HG03139 (cell line): ENCODE data around the gene MAP2K1.
"Not testable (repeated sequence)": the region's sequence is repeated elsewhere in the genome, so short reads cannot be mapped to it uniquely, and the experiment has no call there.

Experiments
- ATAC-seq: cut with Tn5 transposase; IDR thresholded peaks from one replicate; pipeline ENCODE4 v1.9.1; 2021; ENCODE audit not compliant: unreplicated experiment

Gene MAP2K1

GRCh38 chr15:66393037-66393436, 6.3 kb downstream of the MAP2K1 start:
- ATAC-seq: not testable (repeated sequence)

DNA sequence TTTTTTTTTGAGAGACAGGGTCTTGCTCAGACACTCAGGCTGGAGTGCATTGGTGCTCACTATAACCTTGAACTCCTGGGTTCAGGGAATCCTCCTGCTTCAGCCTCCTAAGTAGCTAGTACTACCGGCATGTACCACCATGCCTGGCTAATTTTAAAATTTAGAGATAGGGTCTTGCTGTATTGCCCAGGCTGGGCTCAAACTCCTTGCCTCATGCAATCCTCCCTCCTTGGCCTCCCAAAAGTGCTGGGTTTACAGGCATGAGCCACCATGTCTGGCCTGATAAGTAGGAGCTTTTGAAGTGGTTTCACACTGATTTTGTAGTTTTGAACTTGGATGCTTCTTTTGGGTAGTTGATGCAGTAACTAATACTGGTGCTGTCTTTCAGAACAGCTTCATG, 7.8 kb downstream of the MAP2K1 start:
- ATAC-seq: no peak

GRCh38 chr15:66394915-66395314, 8.2 kb downstream of the MAP2K1 start:
- ATAC-seq: no peak

DNA sequence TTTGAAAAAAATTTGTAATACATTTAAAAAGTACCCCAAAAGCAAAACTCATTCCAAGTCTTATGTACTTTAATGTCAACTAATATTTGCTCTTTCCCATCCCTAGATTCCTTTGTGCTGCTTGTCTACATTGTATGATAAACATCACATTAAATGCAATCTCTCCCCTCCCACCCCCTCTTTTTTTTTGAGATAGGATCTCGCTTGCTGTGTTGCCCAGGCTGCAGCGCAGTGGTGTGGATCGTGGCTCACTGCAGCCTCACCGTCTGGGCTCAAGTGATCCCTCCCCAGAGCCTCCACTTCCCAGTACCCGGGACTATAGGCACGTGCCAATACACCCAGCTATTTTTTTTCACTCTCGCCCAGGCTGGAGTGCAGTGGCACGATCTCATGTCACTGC, 12.6 kb downstream of the MAP2K1 start:
- ATAC-seq: no peak

GRCh38 chr15:66400351-66400774, 13.7 kb downstream of the MAP2K1 start:
- no peak for ATAC-seq

- no peak for ATAC-seq
These were observed 14.7 kb downstream of the MAP2K1 start for GRCh38 chr15:66401130-66402021.

DNA sequence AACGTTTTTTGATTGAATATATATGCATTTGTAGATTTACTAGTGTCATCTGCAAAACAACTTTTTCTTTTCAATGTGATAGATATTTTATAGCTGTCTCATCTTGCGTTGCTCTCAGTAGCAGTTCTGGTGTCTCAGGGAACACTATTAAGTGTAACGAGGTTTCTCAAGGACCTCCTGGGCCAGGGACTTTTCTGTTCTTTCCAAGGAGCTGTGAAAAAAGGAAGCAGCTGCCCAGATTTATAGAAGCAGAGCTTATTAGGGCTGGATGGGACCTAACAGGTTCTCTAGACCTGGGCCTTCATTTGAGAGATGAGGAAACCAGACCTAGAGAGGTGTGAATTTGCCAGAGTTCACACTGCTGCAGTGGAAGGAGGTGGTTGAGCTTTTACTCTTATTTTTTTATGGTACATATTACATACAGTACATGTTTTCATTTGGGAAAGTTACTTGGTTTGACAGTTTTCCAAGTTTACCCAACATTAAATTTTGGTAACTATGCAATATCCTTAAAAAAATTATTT, 16.1 kb downstream of the MAP2K1 start:
- ATAC-seq: no peak

DNA sequence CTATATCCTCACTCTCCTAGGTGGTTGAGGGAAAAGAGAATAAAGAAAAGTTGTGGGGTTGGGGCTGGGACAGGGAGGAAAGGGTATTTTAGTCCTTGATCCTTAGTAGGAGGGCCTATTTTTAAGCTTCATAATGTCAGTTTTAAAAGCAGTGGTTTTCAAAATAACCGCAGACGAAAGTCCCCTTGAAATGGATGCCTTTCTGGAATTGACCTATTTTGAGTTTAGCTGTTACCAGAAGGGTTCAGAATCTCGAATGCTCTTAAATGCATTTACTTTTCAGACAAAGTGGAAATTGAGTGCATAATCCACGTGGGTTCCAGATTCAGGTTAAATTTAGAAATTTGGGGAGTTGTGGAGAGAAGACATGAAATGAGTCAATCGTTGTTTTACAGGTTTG, 16.6 kb downstream of the MAP2K1 start:
- ATAC-seq: no peak

DNA sequence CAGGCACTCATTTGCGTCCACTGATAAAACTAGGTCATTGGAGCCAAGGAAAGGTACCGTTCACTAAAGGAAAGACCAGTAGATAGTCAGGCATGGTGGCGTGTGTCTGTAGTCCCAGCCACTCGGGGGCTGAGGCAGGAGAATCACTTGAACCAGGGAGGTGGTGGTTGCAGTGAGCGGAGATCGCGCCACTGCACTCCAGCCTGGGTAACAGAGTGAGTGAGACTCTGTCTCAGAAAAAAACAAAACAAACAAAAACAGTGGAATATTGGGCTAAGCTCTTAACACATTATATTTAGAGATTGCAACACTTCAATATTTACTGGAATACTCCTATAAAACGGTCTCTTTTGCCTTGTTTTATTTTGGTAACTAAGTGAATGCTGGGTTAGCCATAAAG, 17.4 kb downstream of the MAP2K1 start:
- no peak for ATAC-seq

- no peak for ATAC-seq
These were observed 17.8 kb downstream of the MAP2K1 start for GRCh38 chr15:66404532-66404931.

- ATAC-seq: no peak
These were observed 18.3 kb downstream of the MAP2K1 start for GRCh38 chr15:66405007-66405406.

DNA sequence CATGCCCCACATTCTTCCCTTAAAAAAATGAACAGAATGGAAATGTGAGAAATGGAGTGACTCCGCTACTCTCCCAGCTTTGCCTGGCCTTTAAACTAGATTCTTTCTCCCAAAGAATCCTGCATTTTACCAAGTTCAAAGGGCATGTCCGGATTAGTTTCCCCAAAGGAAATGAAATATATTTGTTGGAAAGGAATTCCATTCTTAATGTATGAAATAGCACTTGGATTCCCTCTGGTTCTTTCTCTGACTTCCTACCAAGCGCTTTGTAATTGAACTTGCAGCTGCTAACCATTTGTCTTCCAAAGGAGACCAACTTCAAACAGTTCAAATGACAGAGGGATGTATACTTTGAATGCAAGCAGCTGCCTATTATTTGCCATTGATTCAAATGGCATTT, 18.9 kb downstream of the MAP2K1 start:
- ATAC-seq: no peak

GRCh38 chr15:66408254-66408653, 21.5 kb downstream of the MAP2K1 start:
- no peak for ATAC-seq

DNA sequence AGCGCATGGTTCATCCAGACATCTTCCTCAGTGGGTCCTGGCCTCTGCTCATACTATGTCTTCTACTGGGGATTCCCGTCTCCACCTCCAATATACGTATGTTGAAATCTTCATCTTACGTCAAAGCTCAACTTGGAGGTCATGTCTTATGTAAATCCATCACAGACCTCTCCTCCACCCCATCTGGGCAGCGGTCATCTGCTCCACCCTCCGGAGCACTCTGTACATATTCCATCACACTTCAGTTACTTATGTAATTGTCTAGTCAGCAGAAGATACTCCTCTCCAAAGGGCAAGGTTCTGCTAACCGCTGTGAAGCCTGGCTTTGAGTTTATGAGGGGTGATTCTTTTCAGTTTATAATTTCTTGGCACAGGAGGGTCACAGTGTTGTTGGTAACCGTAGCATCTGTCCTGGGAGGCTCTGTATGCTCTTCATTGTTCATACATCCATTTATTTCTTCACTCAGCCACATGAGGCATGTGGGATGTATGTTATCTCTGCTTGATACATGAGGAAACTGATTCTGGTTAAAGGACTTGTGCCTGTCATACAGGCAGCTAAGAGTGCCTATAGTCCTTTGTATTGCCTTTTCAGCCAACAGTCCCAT, 22.1 kb downstream of the MAP2K1 start:
- ATAC-seq: no peak

- ATAC-seq: no peak
These were observed 22.9 kb downstream of the MAP2K1 start for GRCh38 chr15:66409565-66410108.

DNA sequence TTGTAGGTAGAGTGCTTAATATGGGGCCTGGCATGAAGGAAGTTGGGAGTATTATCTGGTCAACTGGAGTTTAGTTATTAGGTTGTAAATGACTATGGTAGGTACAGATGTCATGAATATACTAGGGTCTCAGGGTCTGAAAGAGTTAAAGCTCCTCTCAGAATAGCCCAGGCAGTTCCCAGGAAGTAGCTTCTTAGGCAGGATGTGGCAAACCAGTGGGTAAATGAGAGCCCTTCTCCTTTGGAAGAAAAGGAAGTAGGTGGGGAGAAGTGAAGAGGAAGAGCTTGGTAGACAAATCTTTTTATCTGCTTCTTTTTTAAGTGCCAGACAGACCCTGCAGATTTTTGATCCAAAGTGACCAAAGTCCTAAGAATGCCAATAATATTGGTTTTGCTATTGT, 24.5 kb downstream of the MAP2K1 start:
- no peak for ATAC-seq

DNA sequence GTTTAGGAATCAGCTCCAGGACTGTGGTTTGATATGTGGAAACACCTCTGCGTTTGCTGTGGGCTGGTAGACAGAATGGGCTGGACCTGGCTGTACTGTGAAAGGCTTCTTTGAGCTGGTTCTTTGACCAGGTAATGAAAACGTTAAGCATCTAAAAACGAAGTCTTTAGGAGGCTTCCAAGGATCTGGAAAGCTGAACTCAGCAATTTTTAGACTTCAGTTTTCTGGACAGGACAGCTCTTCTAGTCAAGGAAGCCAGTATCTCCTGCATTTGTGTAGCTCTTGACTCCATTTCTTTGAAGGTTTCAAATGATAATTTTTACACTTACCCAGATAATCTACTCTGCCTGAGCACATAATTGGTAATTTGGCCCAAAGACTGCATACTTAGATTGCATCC, 25.5 kb downstream of the MAP2K1 start:
- ATAC-seq: no peak

GRCh38 chr15:66413579-66413978, 26.9 kb downstream of the MAP2K1 start:
- ATAC-seq: no peak

- no peak for ATAC-seq
These were observed 28.6 kb downstream of the MAP2K1 start for GRCh38 chr15:66415360-66415759.

- ATAC-seq: no peak
These were observed 31.0 kb downstream of the MAP2K1 start for GRCh38 chr15:66417736-66418135.

DNA sequence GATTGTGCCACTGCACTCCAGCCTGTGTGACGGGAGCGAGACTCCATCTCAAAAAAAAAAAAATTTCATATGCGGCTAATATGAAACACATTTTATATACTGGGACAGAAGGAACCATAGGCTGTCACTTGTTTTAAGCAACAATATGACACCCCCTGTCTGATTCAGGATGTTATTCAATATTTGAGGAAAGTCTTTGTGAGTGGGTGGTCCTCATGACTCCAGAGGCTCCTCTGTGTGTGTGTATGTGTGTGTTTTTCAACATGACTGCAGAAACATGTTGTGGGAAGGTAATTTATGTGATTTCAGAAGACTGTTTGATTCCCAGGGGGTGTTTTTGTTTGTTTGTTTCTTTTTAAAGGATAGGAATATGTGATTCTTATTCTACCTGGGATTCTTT, 32.8 kb downstream of the MAP2K1 start:
- ATAC-seq: no peak

GRCh38 chr15:66422347-66422746, 35.6 kb downstream of the MAP2K1 start:
- no peak for ATAC-seq
